Cardiac muscle cell (in vitro differentiated cells and primary cell): Measurements from ENCODE around the gene CDK5R2. TPM values are rescaled to one million over a fixed set of nuclear protein-coding genes. Genes with fewer than 3 reads are reported as not detected.

Source experiments
- DNase-seq, 2 donors: peaks; one replicate each; pipeline versions ENCODE4 v3.0.0 to v3.0.0-alpha.2; 2010 to 2017; ENCODE audit warnings: low read depth in 1 of 2, low spot score in 1 of 2
- H3K27ac ChIP-seq: fragments of 200-600 bp; sonication (generic); 2 replicates; pipeline ENCODE4 v1.5.1; 2016
- H3K27me3 ChIP-seq: fragments of 200-600 bp; sonication (generic); 2 replicates; pipeline ENCODE4 v1.6.0; 2016; ENCODE audit warnings: control low read depth
- H3K36me3 ChIP-seq: fragments of 200-600 bp; sonication (generic); 2 replicates; pipeline ENCODE4 v1.5.1; 2016; ENCODE audit warnings: control low read depth
- H3K4me1 ChIP-seq: fragments of 200-600 bp; sonication (generic); 2 replicates; pipeline ENCODE4 v1.8.1; 2017; ENCODE audit warnings: low read depth, mild to moderate bottlenecking, mixed run types
- H3K4me3 ChIP-seq: fragments of 200-600 bp; sonication (generic); 2 replicates; pipeline ENCODE4 v1.5.1; 2016; ENCODE audit warnings: mild to moderate bottlenecking
- H3K9me3 ChIP-seq: fragments of 200-600 bp; sonication (generic); 2 replicates; pipeline ENCODE4 v1.5.1; 2017; ENCODE audit warnings: low read depth, mild to moderate bottlenecking, control low read depth
- polyA plus RNA-seq: library from polyadenylated mRNA; unstranded; fragments of >200 nt; fragmentation: Nextera tagmentation; extraction: Ambion mirVana; gene quantifications from 2 replicates; pipeline ENCODE4 v1.2.1, GENCODE V29; 2016
- total RNA-seq: library from RNA; depleted of rRNA; stranded (reverse); fragments of >200 nt; gene quantifications from 2 replicates; pipeline ENCODE4 v1.2.3, GENCODE V29; 2016
- TF ChIP-seq, protein P1 (sequence below): IDR thresholded peaks from 2 replicates; pipeline ENCODE4 v1.5.1; 2012; ENCODE audit warnings: low read depth, mild to moderate bottlenecking, low read length

The CDK5R2 gene
- total and polyA plus RNA-seq, 2 experiments from 2014 or later, result 0.06 to 0.22 TPM

DNA sequence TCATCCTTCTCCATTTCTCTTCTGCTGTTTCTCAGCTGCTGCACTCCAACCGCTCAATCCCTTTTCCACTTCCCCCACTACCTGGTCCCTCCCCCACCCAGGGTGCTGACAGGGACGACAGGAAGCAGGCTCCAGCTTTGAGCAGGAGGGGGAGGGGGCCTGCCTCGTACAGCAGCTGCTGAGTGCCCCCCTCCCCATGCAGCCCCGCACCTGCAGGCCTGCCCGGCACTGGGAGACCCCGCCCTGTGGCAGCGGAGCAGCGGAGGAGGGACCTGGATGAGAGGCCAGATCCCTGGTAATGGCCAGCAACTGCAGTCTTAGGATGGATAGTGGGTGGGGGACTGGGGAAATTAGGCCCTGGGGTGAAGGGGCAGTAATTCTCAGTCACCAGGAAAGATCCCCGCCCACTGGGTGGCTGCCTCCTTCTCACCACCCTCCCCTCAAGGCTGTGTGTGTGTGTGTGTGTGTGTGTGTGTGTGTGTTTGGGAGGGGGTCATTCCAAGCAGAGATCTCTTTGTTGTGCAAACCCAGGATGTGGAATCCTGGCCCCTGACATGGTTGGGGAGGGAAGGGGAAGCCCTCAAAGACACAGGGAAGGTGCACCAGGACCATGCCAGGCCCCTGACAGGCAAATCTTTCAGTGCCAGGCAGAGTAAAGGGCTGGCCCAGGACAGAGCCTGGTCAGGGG lies 40.6 kb downstream of the CDK5R2 start:
- TF ChIP-seq, protein P1, sequence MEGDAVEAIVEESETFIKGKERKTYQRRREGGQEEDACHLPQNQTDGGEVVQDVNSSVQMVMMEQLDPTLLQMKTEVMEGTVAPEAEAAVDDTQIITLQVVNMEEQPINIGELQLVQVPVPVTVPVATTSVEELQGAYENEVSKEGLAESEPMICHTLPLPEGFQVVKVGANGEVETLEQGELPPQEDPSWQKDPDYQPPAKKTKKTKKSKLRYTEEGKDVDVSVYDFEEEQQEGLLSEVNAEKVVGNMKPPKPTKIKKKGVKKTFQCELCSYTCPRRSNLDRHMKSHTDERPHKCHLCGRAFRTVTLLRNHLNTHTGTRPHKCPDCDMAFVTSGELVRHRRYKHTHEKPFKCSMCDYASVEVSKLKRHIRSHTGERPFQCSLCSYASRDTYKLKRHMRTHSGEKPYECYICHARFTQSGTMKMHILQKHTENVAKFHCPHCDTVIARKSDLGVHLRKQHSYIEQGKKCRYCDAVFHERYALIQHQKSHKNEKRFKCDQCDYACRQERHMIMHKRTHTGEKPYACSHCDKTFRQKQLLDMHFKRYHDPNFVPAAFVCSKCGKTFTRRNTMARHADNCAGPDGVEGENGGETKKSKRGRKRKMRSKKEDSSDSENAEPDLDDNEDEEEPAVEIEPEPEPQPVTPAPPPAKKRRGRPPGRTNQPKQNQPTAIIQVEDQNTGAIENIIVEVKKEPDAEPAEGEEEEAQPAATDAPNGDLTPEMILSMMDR, result no peak
- H3K36me3 ChIP-seq, result no peaks in the 10 kb centered on the region
- no peak overlapping the region for H3K4me3 ChIP-seq
- peaks cover 89% of the 10 kb centered on the region for H3K27me3 ChIP-seq
- H3K4me1 ChIP-seq, result peaks cover 15% of the 10 kb centered on the region
- H3K9me3 ChIP-seq, result no peaks in the 10 kb centered on the region
- no peak overlapping the region for H3K27ac ChIP-seq
- DNase-seq, result peak in 1 of 2 donors; percentile 57

GRCh38 chr2:219000569-219000960 lies 41.1 kb downstream of the CDK5R2 start:
- TF ChIP-seq, protein P1, result no peak

GRCh38 chr2:219001100-219001576 lies 41.7 kb downstream of the CDK5R2 start:
- peak overlapping the region; percentile 3 for H3K4me3 ChIP-seq
- H3K36me3 ChIP-seq, result no peaks in the 10 kb centered on the region
- TF ChIP-seq, protein P1, result no peak
- peaks cover 91% of the 10 kb centered on the region for H3K27me3 ChIP-seq
- H3K4me1 ChIP-seq, result peaks cover 15% of the 10 kb centered on the region
- no peak overlapping the region for H3K27ac ChIP-seq
- no peaks in the 10 kb centered on the region for H3K9me3 ChIP-seq
- no peak for DNase-seq

More at GRCh38 chr2:219000569-219000960, 41.1 kb downstream of the CDK5R2 start:
- no peak overlapping the region for H3K27ac ChIP-seq
- H3K9me3 ChIP-seq, result no peaks in the 10 kb centered on the region
- no peaks in the 10 kb centered on the region for H3K36me3 ChIP-seq
- peaks cover 89% of the 10 kb centered on the region for H3K27me3 ChIP-seq
- DNase-seq, result peak in 1 of 2 donors; percentile 31
- peaks cover 15% of the 10 kb centered on the region for H3K4me1 ChIP-seq
- H3K4me3 ChIP-seq, result no peak overlapping the region

DNA sequence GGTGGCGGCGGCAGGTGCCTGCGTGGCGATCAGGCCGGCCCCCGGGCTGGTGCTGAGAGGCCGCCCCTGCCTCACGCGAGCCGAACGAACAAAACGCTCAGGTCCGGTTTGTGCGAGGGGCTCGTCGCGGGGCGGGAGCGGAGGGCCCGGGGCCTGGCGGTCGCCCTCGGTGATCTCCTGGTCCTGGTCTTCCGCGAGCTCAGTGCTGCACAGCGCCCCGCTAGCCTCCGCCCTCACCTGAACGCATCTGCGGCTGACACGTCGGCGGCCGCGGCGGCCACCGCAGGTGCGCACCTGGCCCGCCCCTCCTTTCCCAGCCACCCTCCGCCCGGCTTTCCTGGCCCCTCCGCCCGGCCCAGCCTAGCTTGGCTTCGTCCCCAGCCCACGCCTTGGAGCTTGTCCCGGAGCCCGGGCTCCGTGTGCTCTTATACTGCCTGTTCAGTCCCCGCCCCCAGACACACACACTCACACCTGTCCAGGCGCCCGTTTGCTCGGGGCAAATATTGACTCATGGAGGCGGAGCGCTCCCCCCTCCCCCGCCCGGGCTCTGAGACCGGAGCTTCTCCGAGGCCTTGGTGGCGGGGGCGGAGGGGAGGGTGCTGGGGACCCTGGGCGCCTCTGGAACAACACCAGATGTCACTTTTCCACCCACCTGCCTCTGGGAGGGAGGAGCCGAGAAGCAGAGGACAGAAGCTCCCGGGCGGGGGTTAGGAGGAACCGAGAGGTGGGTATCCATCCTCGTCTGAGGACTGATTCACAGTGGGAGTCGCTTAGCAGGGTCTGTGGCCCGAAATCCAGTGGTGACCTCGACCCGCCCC lies 42.3 kb downstream of the CDK5R2 start:
- DNase-seq, result no peak
- Histone ChIP-seq H3K9me3 (no peaks in the 10 kb centered on the region), H3K4me1 (peaks cover 15% of the 10 kb centered on the region), H3K4me3 (peak overlapping the region; percentile 3), H3K27me3 (peaks cover 91% of the 10 kb centered on the region), H3K36me3 (no peaks in the 10 kb centered on the region), H3K27ac (no peak overlapping the region)
- TF ChIP-seq, protein P1, result no peak

DNA sequence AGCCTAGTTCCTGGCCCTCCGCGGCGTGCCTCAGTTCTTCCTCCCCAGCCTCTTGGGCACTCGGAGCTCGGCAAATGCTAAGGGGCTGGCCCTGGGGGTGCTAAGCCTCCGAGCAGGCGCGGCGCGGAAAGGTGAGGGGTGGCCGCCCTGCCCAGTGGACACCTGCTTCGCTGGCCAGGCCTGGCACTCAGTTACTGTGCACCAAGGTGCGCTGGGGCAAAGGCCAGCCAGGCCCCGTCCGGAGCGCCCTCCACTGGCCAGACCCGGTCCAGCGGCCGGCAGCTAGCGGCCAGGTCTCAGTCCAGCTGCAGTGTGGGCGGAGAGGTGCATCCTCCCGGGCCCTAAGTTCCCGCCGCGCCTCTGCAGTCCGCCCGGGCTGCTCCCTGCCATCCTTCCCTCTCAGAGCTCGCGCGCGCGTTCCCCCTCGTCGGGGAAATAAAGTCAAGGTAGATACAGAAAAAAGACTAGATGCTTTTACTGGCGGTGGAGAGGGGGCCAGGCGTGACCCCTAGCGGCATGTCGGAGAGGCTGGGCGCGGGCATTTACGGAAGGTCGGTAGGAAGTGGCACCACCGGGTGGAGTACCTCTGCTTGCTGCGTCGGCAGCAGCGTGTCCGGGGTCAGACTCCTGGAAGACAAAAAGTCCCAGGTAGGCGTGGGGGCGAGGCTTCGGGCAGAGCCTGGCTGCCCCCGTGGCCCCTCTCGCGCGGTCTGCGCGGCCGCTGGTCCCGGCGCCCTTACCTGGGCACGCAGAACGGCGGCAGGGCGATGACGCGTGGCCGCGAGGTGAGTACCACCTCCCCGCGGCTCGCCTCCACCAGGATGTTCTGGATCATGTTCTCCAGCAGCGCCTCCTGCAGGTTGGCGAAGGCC lies 43.2 kb downstream of the CDK5R2 start:
- TF ChIP-seq, protein P1, result peak; percentile 42
- peaks cover 15% of the 10 kb centered on the region for H3K4me1 ChIP-seq
- H3K27ac ChIP-seq, result no peak overlapping the region
- no peaks in the 10 kb centered on the region for H3K9me3 ChIP-seq
- peaks cover 94% of the 10 kb centered on the region for H3K27me3 ChIP-seq
- no peaks in the 10 kb centered on the region for H3K36me3 ChIP-seq
- H3K4me3 ChIP-seq, result peak overlapping the region; percentile 6
- peak; percentile 43 to 71 for DNase-seq
